ENCODE results near the gene FBXL15.

FBXL15 gene

DNA sequence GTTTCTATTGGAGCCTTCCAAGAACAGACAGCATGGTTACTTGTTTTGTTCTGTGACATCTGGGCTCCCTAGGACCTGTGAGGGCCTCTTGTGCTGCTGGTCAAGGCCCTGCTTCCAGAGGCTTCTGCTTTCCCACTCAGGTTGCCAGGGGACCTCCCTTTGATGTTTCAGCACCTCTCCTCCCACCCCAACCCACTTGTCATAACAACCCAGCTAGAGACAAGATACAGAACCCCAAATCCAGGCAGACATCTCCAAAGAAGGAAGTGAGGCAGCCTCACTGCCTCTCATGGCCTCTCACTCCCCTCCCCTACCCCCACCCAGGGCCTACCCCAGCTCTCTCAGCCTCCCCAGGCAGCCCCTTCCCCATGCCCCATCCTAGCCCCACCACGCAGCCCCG lies 13.8 kb upstream of the FBXL15 start:
- Histone ChIP-seq H3K36me3 (ENCODE audit: control insufficient read depth, insufficient read depth, low read length, severe bottlenecking) (peaks cover 4% of the 10 kb centered on the region), H3K9ac (ENCODE audit: low read length) (no peak overlapping the region), H3K4me3 (ENCODE audit: low read length) (no peak overlapping the region), H3K27me3 (replicated peaks; ENCODE audit: control insufficient read depth, insufficient read depth, low read length) (peaks cover 40% of the 10 kb centered on the region), H3K9me3 (ENCODE audit: control insufficient read depth, low read length) (no peaks in the 10 kb centered on the region), H3K4me1 (ENCODE audit: control insufficient read depth, insufficient read depth, low read length) (no peaks in the 10 kb centered on the region)
- DNase-seq (ENCODE audit: low read depth) = no peak

DNA sequence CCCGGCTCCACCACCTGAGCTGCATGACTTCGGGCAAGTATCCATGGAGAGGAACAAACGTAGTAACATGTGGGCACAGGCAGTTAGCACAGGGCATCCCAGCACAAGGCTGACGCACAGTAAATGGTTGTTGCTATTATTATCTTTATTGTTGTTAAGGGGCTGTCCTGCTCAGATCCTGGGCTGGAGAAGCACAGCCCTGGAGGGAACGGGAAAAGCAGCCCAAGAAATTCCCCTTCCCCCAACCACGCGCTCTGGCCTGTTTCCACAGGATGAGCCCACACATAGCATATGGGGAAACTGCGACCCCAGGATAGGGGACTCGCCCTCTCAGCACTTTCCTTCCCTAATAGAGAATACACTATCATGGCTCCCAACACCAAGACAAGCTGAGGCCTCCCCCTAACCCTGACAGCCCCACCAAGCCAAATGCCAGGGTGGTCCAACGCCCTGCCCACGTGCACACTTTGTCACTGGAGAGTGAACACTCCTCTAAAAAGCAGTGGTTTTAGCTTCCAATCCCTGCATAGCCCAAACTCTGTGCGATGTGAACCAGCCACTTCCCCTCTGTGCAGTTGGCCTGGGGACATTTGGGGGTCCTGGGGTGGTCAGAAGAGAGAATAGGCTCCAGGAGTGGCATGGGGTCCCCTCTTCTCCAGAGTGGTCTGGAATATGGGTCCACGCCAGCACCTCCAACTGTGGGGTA lies 13.1 kb upstream of the FBXL15 start:
- Histone ChIP-seq H3K36me3 (ENCODE audit: control insufficient read depth, insufficient read depth, low read length, severe bottlenecking) (no peaks in the 10 kb centered on the region), H3K9ac (ENCODE audit: low read length) (no peak overlapping the region), H3K9me3 (ENCODE audit: control insufficient read depth, low read length) (no peaks in the 10 kb centered on the region), H3K27me3 (replicated peaks; ENCODE audit: control insufficient read depth, insufficient read depth, low read length) (peaks cover 47% of the 10 kb centered on the region), H3K4me1 (ENCODE audit: control insufficient read depth, insufficient read depth, low read length) (no peaks in the 10 kb centered on the region), H3K4me3 (ENCODE audit: low read length) (no peak overlapping the region)
- no peak for DNase-seq (ENCODE audit: low read depth)

GRCh38 chr10:102408131-102408727 lies 12.4 kb upstream of the FBXL15 start:
- no peak for DNase-seq (ENCODE audit: low read depth)
- no peaks in the 10 kb centered on the region for H3K9me3 ChIP-seq (ENCODE audit: control insufficient read depth, low read length)
- no peak overlapping the region for H3K9ac ChIP-seq (ENCODE audit: low read length)
- no peaks in the 10 kb centered on the region for H3K36me3 ChIP-seq (ENCODE audit: control insufficient read depth, insufficient read depth, low read length, severe bottlenecking)
- H3K4me3 ChIP-seq (ENCODE audit: low read length) = no peak overlapping the region
- no peaks in the 10 kb centered on the region for H3K4me1 ChIP-seq (ENCODE audit: control insufficient read depth, insufficient read depth, low read length)
- H3K27me3 ChIP-seq (replicated peaks; ENCODE audit: control insufficient read depth, insufficient read depth, low read length) = peaks cover 54% of the 10 kb centered on the region

GRCh38 chr10:102408728-102409603 lies 11.7 kb upstream of the FBXL15 start:
- Histone ChIP-seq H3K4me1 (ENCODE audit: control insufficient read depth, insufficient read depth, low read length) (no peaks in the 10 kb centered on the region), H3K36me3 (ENCODE audit: control insufficient read depth, insufficient read depth, low read length, severe bottlenecking) (no peaks in the 10 kb centered on the region), H3K27me3 (replicated peaks; ENCODE audit: control insufficient read depth, insufficient read depth, low read length) (peaks cover 57% of the 10 kb centered on the region), H3K9ac (ENCODE audit: low read length) (no peak overlapping the region), H3K4me3 (ENCODE audit: low read length) (peak overlapping the region; percentile 27), H3K9me3 (ENCODE audit: control insufficient read depth, low read length) (no peaks in the 10 kb centered on the region)
- peak; percentile 87 for DNase-seq (ENCODE audit: low read depth)

GRCh38 chr10:102409604-102410428 lies 10.8 kb upstream of the FBXL15 start:
- Histone ChIP-seq H3K9me3 (ENCODE audit: control insufficient read depth, low read length) (no peaks in the 10 kb centered on the region), H3K36me3 (ENCODE audit: control insufficient read depth, insufficient read depth, low read length, severe bottlenecking) (no peaks in the 10 kb centered on the region), H3K9ac (ENCODE audit: low read length) (no peak overlapping the region), H3K4me1 (ENCODE audit: control insufficient read depth, insufficient read depth, low read length) (no peaks in the 10 kb centered on the region), H3K4me3 (ENCODE audit: low read length) (peak overlapping the region; percentile 26), H3K27me3 (replicated peaks; ENCODE audit: control insufficient read depth, insufficient read depth, low read length) (peaks cover 62% of the 10 kb centered on the region)
- DNase-seq (ENCODE audit: low read depth) = peak; percentile 44

DNA sequence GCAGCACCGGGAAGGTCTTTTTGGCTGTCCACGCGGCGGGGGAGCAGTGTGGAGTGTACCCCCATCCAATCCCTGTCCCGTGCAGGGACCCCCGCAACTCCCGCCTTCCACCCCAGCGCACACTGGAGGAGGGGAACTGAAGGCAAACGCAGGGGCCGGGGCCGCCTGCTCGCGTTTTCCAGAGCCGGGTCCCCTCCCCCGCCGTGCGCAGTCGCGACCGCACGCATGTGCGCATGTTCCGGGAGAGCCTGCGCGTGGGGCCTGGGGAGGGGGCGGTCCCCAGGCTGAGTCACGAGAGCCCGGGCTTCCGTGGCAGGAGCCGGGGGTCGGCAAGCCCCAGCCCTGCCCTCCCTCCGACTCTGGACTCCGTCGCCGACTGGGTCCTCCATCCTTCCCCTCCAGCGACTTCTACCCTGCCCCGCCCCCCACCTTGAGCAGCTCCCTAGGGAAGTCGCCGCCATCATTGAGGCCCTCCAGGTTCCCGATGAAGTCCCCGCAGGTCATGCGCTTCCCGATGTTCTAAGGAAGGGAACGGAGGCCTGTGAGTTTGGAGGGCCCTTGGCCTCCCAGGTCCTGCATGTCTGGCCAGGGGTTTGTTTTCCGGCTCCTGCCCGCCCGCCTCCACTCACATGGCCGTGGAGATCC lies 10.1 kb upstream of the FBXL15 start:
- H3K4me1 ChIP-seq (ENCODE audit: control insufficient read depth, insufficient read depth, low read length) = no peaks in the 10 kb centered on the region

GRCh38 chr10:102411341-102412255 lies 9.0 kb upstream of the FBXL15 start:
- H3K4me3 ChIP-seq (ENCODE audit: low read length) = no peak overlapping the region
- no peaks in the 10 kb centered on the region for H3K9me3 ChIP-seq (ENCODE audit: control insufficient read depth, low read length)
- DNase-seq (ENCODE audit: low read depth) = no peak
- no peak overlapping the region for H3K9ac ChIP-seq (ENCODE audit: low read length)
- no peaks in the 10 kb centered on the region for H3K4me1 ChIP-seq (ENCODE audit: control insufficient read depth, insufficient read depth, low read length)
- H3K27me3 ChIP-seq (replicated peaks; ENCODE audit: control insufficient read depth, insufficient read depth, low read length) = peaks cover 75% of the 10 kb centered on the region
- no peaks in the 10 kb centered on the region for H3K36me3 ChIP-seq (ENCODE audit: control insufficient read depth, insufficient read depth, low read length, severe bottlenecking)

More for the DNA sequence above, 10.1 kb upstream of the FBXL15 start:
- Histone ChIP-seq H3K9me3 (ENCODE audit: control insufficient read depth, low read length) (no peaks in the 10 kb centered on the region), H3K27me3 (replicated peaks; ENCODE audit: control insufficient read depth, insufficient read depth, low read length) (peaks cover 66% of the 10 kb centered on the region), H3K4me3 (ENCODE audit: low read length) (peak overlapping the region; percentile 26), H3K9ac (ENCODE audit: low read length) (no peak overlapping the region), H3K36me3 (ENCODE audit: control insufficient read depth, insufficient read depth, low read length, severe bottlenecking) (no peaks in the 10 kb centered on the region)
- DNase-seq (ENCODE audit: low read depth) = peak; percentile 66

- Histone ChIP-seq H3K9ac (ENCODE audit: low read length) (no peak overlapping the region), H3K4me1 (ENCODE audit: control insufficient read depth, insufficient read depth, low read length) (no peaks in the 10 kb centered on the region), H3K27me3 (replicated peaks; ENCODE audit: control insufficient read depth, insufficient read depth, low read length) (peaks cover 79% of the 10 kb centered on the region), H3K36me3 (ENCODE audit: control insufficient read depth, insufficient read depth, low read length, severe bottlenecking) (no peaks in the 10 kb centered on the region), H3K9me3 (ENCODE audit: control insufficient read depth, low read length) (no peaks in the 10 kb centered on the region), H3K4me3 (ENCODE audit: low read length) (no peak overlapping the region)
- no peak for DNase-seq (ENCODE audit: low read depth)
Measured at GRCh38 chr10:102412293-102412692, 8.3 kb upstream of the FBXL15 start.

GRCh38 chr10:102413053-102413705 lies 7.5 kb upstream of the FBXL15 start:
- Histone ChIP-seq H3K36me3 (ENCODE audit: control insufficient read depth, insufficient read depth, low read length, severe bottlenecking) (no peaks in the 10 kb centered on the region), H3K27me3 (replicated peaks; ENCODE audit: control insufficient read depth, insufficient read depth, low read length) (peaks cover 79% of the 10 kb centered on the region), H3K4me1 (ENCODE audit: control insufficient read depth, insufficient read depth, low read length) (no peaks in the 10 kb centered on the region), H3K9me3 (ENCODE audit: control insufficient read depth, low read length) (no peaks in the 10 kb centered on the region), H3K9ac (ENCODE audit: low read length) (no peak overlapping the region), H3K4me3 (ENCODE audit: low read length) (no peak overlapping the region)
- peak; percentile 42 for DNase-seq (ENCODE audit: low read depth)

All from adipocyte (in vitro differentiated cells).